ENCODE measurements around the gene RFPL4A.

GRCh38 chr19:55802281-55802680, 43.4 kb downstream of the RFPL4A start:
- no peak for TF ChIP-seq POLR2AphosphoS5 (IDR thresholded peaks at IDR 0.05; ENCODE audit: low read depth)
- no peak for TF ChIP-seq CTCF (IDR thresholded peaks at IDR 0.05; ENCODE audit: insufficient read depth, low read length)
- TF ChIP-seq REST (IDR thresholded peaks at IDR 0.05; ENCODE audit: insufficient replicate concordance, low read depth): no peak
- TF ChIP-seq GABPA (IDR thresholded peaks at IDR 0.05; ENCODE audit: low read depth): no peak

Data from HL-60 (cell line).